ENCODE data around the gene ENO4. TPM values are rescaled to one million over a fixed set of nuclear protein-coding genes. Genes with fewer than 3 reads are reported as not detected.

Gene ENO4
- total RNA-seq, 1 experiment from 2014 or later: 0.22 TPM

DNA sequence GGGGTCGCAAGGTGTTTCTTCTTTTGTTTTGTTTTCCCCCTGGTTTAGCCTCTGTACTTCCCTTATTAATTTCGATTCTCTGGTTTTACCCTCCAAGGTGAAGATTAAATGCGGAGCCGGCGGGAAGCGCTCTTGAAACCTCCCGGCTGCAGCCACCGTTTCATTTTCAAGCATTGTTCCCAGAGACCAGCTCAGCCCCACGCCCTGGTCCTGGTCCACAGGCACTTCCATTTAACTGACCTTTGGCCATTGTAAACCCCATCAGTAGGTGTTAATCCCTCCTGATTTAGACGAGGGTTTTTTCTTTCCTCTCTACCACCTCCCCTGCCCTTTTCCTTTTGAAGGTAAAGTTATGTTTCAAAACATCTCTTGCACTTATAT is 39.2 kb upstream of the ENO4 start (continued):
- TF ChIP-seq FOSL1 (IDR thresholded peaks at IDR 0.05; ENCODE audit: low read depth) (no peak), ZNF274 (IDR thresholded peaks at IDR 0.05; ENCODE audit: low read depth, low read length) (no peak), POLR2A (IDR thresholded peaks at IDR 0.05; ENCODE audit: borderline replicate concordance, extremely low read depth, insufficient read depth, insufficient read length) (no peak), SP1 (IDR thresholded peaks at IDR 0.05; ENCODE audit: low read depth) (no peak), ZFX (IDR thresholded peaks at IDR 0.05) (no peak), SRF (IDR thresholded peaks at IDR 0.05; ENCODE audit: low read depth) (no peak), RAD21 (IDR thresholded peaks at IDR 0.05; ENCODE audit: low read depth) (no peak), EGR1 (IDR thresholded peaks at IDR 0.05; ENCODE audit: low read depth) (no peak), YY1 (IDR thresholded peaks at IDR 0.05; ENCODE audit: extremely low read depth, insufficient replicate concordance, low read depth, low read length) (no peak), TCF7L2 (IDR thresholded peaks at IDR 0.05; ENCODE audit: borderline replicate concordance, extremely low read depth, insufficient read depth, insufficient read length) (no peak)
- TF ChIP-seq, protein P1, sequence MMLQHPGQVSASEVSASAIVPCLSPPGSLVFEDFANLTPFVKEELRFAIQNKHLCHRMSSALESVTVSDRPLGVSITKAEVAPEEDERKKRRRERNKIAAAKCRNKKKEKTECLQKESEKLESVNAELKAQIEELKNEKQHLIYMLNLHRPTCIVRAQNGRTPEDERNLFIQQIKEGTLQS (IDR thresholded peaks at IDR 0.05): no peak
- TF ChIP-seq, protein P2, sequence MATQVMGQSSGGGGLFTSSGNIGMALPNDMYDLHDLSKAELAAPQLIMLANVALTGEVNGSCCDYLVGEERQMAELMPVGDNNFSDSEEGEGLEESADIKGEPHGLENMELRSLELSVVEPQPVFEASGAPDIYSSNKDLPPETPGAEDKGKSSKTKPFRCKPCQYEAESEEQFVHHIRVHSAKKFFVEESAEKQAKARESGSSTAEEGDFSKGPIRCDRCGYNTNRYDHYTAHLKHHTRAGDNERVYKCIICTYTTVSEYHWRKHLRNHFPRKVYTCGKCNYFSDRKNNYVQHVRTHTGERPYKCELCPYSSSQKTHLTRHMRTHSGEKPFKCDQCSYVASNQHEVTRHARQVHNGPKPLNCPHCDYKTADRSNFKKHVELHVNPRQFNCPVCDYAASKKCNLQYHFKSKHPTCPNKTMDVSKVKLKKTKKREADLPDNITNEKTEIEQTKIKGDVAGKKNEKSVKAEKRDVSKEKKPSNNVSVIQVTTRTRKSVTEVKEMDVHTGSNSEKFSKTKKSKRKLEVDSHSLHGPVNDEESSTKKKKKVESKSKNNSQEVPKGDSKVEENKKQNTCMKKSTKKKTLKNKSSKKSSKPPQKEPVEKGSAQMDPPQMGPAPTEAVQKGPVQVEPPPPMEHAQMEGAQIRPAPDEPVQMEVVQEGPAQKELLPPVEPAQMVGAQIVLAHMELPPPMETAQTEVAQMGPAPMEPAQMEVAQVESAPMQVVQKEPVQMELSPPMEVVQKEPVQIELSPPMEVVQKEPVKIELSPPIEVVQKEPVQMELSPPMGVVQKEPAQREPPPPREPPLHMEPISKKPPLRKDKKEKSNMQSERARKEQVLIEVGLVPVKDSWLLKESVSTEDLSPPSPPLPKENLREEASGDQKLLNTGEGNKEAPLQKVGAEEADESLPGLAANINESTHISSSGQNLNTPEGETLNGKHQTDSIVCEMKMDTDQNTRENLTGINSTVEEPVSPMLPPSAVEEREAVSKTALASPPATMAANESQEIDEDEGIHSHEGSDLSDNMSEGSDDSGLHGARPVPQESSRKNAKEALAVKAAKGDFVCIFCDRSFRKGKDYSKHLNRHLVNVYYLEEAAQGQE (IDR thresholded peaks at IDR 0.05; ENCODE audit: low read depth): no peak

DNA sequence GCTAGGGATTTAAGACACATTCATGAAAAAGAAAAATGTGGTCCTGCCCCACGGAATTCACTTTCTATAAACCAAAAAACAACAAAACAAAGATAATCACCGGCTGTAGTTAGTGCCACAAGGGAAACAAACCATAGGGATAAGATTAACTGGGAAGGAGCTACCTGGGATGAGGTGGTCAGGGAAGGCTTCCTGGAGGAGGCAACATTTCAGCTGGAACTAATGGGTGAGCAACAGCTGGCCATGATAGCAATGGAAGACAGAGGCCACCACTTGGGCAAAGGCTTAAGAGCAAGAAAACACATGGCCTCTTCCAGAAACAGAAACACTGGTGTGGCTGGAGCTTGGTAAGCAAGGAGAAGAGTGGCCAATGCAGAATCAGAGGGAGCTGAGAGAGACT is 38.4 kb upstream of the ENO4 start:
- Histone ChIP-seq H2AFZ (ENCODE audit: low read depth, low read length, poor library complexity, severe bottlenecking) (no peak overlapping the region), H3K9ac (ENCODE audit: low read length) (no peak overlapping the region), H3K9me2 (ENCODE audit: insufficient read depth) (no peaks in the 10 kb centered on the region), H3K36me3 (ENCODE audit: control insufficient read depth in 1 of 2, insufficient read depth in 2 of 2, low read length in 2 of 2) (no peaks in the 10 kb centered on the region), H3K27ac (ENCODE audit: low read depth, low read length) (no peak overlapping the region), H3K4me3 (replicated peaks in 1 of 2; ENCODE audit: low read depth in 1 of 2, low read length in 2 of 2) (no peak overlapping the region), H3K4me2 (ENCODE audit: low read length) (no peak overlapping the region), H3K27me3 (ENCODE audit: insufficient read depth, low read length) (no peaks in the 10 kb centered on the region; the same call in 1 of the 2 replicates), H3K9me3 (ENCODE audit: control insufficient read depth in 1 of 2, insufficient read depth in 1 of 2, low read depth in 1 of 2, low read length in 2 of 2) (no peaks in the 10 kb centered on the region), H3K79me2 (ENCODE audit: insufficient read depth, low read length) (no peaks in the 10 kb centered on the region), H4K20me1 (ENCODE audit: insufficient read depth) (no peaks in the 10 kb centered on the region), H3K4me1 (ENCODE audit: control insufficient read depth in 1 of 2, insufficient read depth in 2 of 2, low read length in 2 of 2) (peaks cover 0 to 7% of the 10 kb centered on the region in 2 experiments; a peak in 1 of 4 replicates)
- DNase-seq (ENCODE audit: low read depth, low spot score): no peak
- no TSS peak for BruUV-seq (replicated peaks)
- intact Hi-C loops (cut with micrococcal nuclease): no loop called here
- TF ChIP-seq EZH2 (IDR thresholded peaks at IDR 0.05) (no peak), SP1 (IDR thresholded peaks at IDR 0.05; ENCODE audit: low read depth) (no peak), SRF (IDR thresholded peaks at IDR 0.05; ENCODE audit: low read depth) (no peak), ELF1 (IDR thresholded peaks at IDR 0.05; ENCODE audit: borderline replicate concordance, low read depth) (no peak), RAD21 (IDR thresholded peaks at IDR 0.05; ENCODE audit: low read depth) (no peak), YY1 (IDR thresholded peaks at IDR 0.05; ENCODE audit: extremely low read depth, insufficient replicate concordance, low read depth, low read length) (no peak), JUND (IDR thresholded peaks at IDR 0.05) (no peak)
- TF ChIP-seq, protein P1 (IDR thresholded peaks at IDR 0.05): no peak
- TF ChIP-seq, protein P3, sequence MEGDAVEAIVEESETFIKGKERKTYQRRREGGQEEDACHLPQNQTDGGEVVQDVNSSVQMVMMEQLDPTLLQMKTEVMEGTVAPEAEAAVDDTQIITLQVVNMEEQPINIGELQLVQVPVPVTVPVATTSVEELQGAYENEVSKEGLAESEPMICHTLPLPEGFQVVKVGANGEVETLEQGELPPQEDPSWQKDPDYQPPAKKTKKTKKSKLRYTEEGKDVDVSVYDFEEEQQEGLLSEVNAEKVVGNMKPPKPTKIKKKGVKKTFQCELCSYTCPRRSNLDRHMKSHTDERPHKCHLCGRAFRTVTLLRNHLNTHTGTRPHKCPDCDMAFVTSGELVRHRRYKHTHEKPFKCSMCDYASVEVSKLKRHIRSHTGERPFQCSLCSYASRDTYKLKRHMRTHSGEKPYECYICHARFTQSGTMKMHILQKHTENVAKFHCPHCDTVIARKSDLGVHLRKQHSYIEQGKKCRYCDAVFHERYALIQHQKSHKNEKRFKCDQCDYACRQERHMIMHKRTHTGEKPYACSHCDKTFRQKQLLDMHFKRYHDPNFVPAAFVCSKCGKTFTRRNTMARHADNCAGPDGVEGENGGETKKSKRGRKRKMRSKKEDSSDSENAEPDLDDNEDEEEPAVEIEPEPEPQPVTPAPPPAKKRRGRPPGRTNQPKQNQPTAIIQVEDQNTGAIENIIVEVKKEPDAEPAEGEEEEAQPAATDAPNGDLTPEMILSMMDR (IDR thresholded peaks at IDR 0.05 in 2 of 3, conservative IDR thresholded peaks at IDR 0.05 in 1 of 3; ENCODE audit: borderline replicate concordance in 1 of 3, insufficient read depth in 1 of 3, low read depth in 2 of 3, low read length in 2 of 3): no peak
- ChIA-PET CTCF (interaction anchor here (2.3 to 25.9 kb wide), 2 partner anchors 23 to 361 kb away, joined by 8 to 629 read pairs; no protein-coding TSS in a partner anchor), POLR2A (no interaction called here), RAD21 (ENCODE audit: low non-redundant PET in 1 of 2, low total read pairs in 2 of 2, uncharacterized antibody in 2 of 2, unreplicated experiment in 2 of 2) (interaction anchor here in 1 of 2 experiments (0.7 to 0.9 kb wide), 2 partner anchors 21 to 888 kb away, joined by 3 to 5 read pairs; no protein-coding TSS in a partner anchor)
- ATAC-seq: no peak

Measured in HCT116 (cell line).